RPMI7951 (cell line): ENCODE results near the gene DNAJB8. TPM values are rescaled to one million over a fixed set of nuclear protein-coding genes. Genes with fewer than 3 reads are reported as not detected.

Source experiments
- DNase-seq: peaks from one replicate; pipeline ENCODE4 v3.0.0-alpha.2; 2012; ENCODE audit warnings: low read depth
- total RNA-seq: library from RNA; depleted of rRNA; stranded (reverse); fragments of >200 nt; shearing (Covaris generic); gene quantifications from 2 replicates; pipeline ENCODE4 v1.2.3, GENCODE V29; 2014

Gene DNAJB8
- total RNA-seq, 1 experiment from 2014 or later, result not detected

DNA sequence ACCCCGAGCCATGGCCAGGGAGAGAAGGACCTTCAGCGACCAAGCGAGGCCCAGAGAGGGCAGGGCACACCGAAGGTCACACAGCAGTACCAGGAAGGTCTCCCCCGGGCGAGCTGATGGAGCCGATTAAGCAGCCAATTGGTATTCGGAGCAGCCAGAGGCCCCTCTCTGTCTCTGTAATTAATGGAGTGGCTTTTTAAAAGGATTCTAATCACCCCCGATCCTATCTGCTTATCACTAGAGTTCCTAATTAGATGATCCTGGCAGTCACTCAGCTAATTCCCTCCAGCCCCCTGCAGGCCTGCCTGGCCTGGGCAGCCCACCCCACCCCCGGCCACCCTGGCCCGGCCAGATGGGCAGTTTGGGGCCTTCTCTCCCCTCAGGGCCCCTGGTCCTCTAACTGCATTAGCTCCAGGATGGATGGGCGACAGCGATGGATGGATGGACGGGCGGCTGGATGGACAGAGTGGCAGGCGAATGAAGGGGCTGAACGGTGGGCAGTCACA lies 1.6 kb upstream of the DNAJB8 start:
- DNase-seq, result no peak

DNA sequence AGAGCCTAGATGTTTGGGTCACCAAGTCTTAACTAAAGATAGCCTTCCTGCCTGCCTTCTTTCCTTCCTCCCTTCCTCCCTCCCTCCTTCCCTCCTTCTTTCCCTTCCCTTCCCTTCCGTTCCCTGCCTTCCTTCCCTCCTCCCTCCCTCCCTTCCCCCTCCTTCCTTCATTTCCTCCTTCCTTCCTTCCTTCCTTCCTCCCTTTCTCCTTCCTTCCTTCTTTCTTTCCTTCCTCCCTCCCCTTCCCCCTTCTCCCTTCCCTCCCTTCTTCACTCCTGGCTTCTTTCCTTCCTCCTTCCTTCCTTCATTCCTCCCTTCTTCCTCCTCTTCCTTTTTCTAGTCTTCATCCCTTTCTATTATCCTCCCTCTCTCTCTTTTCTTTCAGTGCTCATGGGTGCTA lies 2.0 kb downstream of the DNAJB8 start:
- DNase-seq, result no peak

DNA sequence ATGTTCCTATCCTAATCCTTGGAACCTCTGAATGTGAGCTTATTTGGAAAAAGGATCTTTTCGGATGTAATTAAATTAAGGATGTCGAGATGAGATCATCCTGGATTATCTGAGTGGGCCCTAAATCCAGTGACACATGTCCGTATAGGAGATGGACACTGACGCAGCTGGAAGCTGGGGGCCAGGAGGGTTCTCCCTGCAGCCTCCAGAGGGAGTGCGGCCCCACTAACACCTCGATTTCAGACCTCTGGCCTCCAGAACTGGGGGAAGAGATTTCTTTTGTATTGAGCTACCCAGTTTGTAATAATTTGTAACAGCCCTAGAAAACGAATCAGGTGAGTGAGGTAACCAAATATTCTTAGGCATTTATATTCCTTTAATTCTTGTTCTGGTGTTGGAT lies 2.5 kb downstream of the DNAJB8 start:
- no peak for DNase-seq

DNA sequence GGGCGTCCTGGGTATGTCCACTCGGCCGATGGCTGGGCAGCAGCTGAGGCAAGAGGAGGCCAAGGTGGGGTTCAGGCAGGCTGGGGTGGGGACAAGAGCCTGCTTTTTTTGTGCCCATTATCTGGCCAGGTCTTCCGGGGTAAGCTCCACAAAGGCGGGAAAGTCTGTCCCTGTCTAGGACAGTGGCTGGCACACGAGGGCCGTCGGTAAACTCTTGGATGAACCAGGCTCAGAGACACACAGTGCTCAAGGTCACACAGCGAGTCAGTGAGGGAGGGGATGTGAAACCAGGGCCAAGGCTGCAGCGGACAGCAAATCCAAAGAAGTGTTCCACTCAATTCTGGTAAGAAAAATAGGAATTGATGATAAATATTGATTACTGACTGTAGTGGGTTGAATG lies 2.9 kb downstream of the DNAJB8 start:
- DNase-seq, result no peak

DNA sequence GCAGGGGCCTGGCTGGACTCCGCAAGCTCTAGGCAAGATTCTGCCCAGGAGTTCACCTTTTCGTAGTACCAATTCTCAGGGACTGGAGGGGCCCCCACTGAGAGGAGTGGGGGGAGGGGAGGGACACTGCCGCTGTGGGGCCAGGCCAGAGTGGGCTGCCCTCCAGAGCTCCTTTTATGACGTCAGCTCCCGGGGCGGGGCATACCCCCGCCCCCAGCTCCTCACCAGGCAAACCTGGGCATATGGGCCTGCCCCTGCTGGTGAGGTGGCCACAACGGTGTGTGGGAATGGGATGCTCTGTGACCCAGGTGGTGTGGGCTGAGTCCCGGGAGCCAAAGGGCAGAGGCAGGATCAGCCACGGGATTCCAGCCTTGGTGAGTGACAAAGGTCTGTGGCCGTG lies 3.3 kb downstream of the DNAJB8 start:
- DNase-seq, result no peak

DNA sequence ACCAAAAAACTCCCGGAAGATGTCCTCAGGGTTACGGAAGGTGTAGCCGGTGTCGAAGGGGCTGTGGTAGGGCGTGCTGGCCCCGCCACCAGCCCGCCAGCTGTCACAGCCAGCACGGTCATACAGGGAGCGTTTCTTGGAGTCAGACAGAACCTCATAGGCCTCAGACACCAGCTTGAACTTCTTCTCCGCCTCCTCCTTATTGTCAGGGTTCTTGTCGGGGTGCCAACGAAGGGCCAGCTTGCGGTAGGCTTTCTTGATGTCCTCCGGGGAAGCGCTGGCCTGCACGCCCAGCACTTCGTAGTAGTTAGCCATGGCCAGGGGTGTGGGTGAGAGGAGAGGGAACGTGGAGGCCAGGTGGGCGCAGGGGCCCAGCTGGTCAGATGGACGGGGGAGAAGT lies 3.8 kb downstream of the DNAJB8 start:
- DNase-seq, result no peak

DNA sequence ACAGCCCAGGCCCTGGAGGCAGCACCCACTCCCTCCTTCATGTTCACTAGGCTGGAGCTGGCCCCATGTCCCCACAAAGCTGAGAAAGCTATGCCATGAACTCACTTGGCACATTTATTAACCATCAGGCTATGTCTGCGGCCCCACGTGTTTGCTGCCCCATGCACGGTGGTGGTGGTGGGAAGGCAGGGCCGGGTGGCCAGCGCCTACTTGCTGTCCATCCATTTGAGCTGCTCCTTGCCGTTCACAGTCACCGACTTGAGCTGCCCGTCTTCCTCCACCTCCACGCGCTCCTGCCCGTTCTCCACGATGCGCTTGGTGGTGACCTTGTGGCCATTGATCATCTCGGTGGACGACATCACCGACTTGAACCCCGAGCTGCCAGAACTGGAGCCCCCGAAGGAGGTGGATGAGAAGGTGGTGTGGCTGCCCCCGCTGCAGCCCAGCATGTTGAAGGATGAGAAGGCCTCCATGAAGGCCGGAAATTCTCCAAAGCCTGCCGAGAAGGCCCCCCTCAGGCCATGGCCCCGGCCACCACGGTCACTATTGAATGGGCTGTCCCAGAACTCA lies 4.3 kb downstream of the DNAJB8 start:
- DNase-seq, result no peak

DNA sequence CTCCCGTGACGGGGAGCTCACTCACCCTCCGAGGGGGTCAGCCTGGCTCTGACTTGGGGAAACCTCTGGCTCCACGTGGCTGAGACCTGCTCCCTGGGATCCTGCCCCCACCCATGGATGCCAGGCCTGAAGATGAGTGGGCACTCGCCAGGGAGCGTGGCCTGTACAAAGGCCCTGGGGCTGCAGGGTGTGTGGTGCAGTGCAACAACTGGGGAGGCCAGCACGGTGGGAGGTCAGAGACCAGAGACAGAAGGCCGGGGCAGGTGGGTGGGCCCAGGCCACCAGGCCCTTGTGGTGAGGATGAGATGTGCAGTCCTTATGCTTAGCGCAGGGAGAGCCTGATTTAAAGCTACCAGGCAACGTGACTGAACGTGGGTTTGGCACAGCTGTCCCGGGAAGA lies 5.0 kb downstream of the DNAJB8 start:
- DNase-seq, result no peak

DNA sequence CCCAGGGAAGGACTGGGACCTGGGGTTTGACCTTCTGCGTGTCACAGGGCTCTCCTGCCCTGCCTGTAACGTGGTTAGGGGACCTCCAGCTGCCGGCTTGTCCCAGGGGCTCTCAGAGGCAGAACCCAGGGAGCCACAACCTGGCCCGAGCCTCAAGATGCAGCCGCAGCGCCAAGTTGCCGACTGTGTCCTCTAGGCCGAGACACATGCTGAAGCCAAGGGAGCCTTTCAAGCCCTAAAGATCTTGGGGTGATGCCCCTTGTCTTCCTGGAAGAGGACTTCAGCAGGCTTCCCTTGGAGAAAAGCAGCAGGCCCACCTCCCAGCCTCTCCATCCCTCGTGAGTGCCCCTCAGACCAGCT lies 7.2 kb downstream of the DNAJB8 start:
- no peak for DNase-seq

DNA sequence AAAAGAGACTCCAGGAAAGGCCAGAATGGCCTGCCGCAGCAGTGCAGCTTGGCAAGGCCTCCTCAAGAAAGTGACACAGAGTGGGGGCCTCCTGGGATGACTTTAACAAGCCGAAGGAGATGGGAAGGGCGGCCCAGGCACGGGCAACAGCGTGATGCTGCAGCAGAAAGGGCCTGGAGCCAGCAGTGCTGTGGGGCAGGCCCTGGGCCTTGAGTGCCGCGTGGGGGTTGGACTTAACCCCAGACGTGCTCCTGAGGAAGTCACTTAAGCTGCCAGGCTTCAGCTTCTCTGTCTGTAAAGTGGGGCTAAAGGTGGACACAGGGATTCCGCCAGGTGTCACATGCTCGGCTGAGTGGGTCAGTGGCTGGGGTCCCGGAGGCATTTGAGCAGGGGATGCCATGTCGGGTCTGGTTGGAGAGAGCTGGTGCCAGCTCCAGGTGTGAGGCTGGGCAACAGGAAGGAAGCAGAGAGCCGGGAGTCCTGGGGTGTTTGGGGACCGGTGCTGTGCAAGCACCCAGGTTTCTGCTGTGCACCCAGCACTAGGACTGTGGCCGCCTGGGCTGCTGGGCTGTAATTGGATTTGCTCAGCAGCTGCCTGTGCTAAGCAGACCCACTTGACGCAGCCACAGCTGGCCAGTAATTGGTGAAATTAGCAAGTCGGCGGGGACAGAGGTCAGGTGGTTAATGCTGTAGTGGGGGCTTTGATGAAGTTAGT lies 7.8 kb downstream of the DNAJB8 start:
- DNase-seq, result no peak

DNA sequence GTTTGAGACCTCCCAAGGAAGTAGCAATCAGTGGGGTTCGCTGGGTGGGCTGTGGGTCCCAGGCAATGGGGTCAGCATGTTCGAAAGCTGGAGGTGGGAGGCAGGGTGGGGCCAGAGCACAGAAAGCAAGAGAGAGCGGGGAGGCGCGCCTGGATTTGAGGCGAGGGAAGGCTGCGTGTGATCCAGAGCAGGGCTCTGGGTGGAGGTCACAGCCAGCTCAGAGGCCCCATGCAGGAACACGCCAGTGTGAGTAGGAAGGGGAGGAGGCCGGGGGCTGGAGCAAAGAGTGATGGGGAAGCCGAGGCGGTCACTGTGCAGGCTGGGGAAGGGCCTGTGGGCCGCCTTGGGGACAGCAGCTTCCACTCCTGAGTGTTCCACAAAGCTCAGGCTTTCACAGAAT lies 8.8 kb downstream of the DNAJB8 start:
- DNase-seq, result no peak

DNA sequence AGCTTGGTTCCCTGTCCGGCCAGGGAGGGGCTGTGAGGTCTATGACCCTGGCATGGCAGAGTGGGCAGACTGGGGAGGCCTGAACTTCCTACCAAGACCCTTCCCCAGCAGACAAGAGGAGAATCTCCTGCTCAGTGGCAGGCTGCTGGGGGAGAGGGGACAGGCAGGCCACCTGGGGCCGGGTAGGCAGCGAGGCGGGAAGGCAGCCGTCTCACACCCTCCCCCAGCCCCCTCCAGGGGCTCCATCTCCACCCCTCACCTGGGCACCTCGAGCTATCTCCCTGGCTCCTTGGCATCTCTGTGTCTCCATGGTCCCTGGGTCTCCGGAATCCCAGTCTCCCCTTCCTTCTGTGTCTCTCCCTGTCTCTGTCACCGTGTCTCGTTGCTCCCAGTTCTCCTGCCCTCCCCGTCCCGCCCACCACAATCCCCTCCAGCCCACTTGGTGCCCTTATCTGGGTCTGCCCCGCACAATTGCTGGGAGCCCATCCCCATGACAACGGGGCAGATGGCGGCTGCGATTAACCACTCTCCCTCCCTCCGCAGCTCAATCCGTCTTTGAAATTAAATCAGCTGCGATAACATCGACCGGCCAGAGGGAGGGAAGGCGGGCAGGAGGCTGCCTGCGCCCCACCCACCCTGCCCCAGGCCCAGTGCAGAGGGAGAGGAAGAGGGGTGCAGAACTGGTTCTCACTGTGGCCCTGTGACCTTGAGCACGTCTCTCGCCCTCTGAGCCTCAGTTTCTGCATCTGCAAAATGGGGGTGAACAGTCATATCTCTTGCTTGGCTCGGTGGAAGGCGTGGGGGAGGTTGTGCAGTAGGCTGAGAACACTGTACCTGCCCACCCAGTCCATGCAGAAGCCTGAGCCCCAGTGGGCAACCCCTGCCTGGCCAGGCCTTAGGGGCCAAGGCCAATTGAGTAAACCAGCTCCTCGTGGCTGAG lies 9.6 kb downstream of the DNAJB8 start:
- DNase-seq, result no peak

DNA sequence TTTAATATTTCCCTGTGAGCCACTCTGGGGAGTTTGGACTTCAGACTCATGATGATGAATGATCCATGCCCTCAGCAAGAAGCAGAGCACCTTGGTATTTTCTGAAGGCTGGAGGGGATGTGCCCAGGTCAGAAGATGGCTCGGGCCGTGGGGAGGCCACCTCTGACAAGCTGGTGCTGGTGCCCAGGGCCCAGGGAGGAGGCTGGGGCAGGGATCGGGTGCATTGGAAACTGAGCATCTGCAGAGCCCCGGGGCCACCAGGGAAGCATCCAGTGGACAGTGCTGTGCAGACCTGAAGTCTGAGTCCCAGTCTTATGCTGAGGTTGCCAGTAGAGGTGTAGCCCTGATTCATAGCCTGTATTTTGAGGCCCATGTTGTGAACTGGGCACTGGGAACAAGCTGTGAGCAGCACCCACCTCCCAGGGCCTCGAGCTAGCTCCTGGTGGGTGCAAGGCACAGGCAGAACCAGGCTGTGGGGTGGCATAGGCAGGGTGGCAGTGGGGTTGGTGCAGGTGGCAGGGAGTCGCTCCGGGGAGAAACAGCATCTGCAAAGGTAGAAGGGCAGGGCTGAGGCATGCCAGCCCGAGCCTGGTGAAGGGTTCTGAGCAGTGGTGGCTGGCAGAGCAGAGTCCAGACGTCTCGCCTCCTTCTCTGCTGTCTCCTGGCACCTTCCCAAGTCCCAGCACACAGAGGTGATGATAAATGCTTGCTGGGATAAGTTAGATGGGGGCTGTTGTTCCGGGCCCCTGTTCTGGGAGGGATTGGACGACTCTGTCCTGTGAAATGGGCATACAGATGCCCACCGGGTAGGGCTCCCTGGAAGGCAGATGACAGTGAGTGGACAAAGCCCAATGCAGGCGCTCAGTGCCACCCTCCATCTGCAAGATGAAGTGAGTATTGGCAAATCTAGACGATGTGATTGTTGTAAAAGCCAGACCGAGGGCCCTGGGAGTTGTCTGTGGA lies 10.6 kb downstream of the DNAJB8 start:
- no peak for DNase-seq

DNA sequence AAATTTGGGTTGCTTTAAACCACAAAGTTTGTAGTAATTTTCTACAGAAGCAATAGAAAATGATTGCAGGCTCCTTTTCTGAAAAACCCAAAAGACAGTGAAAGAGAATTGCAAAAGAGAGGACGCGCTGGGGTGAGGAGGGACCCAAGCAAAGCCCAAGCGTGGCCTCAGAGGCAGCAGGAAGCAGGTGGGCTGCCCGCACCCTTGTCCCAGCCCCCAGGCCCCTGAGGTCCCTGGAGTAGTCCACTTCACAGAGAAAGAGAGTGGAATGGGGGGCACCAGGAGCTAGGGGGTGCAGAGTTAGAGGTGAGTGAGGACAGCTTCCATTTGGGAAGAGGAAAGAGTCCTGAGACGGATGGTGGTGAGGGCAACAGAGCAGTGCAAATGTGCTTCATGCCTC lies 11.6 kb downstream of the DNAJB8 start:
- DNase-seq, result no peak

DNA sequence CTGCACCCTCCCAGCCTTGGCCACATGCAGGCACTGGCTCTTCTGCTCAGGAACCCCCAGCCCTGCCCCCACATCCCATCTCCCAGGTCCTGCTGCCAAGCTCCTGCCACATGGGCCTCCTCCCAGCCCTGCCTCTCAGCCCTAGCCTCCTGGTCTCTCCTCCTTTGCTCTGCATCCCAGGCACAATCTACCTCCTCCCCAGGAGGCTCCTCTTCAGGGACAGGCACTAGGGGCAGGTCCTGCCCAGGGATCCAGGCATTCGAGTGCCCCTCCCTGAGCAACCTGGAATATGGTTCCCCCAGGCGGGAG lies 12.4 kb downstream of the DNAJB8 start:
- DNase-seq, result no peak

DNA sequence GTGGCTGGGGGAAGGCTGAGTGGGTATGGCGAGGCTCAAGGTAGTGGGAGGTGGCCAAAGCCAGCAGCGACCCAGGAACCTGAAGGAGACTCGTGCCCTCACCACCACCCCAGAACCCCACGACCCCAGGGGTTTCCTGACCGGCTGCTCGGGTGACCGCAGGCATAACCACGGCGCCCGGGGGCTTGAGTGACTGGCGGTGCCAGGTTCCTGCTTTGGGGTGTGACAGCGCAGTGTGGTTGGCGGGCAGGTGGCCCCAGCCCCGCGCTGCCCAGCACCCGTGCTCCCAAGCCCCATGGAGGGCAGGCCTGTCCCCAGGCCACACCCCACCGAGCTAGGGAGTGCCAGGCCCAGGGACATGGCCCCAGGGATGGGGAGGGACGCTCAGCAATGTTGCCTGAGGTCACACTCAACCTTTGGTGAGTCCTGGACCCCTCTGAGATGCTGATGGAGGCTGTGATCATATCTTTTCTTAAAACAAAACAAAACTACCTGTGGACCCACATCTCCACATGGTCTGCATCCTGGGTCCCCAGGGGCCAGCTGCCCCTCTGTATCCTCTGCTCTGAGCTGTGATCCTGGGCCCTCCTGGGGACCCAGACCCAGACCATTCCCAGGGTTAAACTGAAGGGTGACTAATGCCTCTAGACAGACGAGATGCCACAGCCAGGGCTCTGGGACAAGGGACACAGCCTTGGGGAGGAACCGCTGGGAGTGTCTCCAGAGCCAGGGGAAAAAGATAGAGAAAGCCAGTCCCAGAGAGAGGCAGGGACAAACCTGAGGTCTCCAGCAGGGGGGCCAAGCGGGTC lies 13.0 kb downstream of the DNAJB8 start:
- no peak for DNase-seq

DNA sequence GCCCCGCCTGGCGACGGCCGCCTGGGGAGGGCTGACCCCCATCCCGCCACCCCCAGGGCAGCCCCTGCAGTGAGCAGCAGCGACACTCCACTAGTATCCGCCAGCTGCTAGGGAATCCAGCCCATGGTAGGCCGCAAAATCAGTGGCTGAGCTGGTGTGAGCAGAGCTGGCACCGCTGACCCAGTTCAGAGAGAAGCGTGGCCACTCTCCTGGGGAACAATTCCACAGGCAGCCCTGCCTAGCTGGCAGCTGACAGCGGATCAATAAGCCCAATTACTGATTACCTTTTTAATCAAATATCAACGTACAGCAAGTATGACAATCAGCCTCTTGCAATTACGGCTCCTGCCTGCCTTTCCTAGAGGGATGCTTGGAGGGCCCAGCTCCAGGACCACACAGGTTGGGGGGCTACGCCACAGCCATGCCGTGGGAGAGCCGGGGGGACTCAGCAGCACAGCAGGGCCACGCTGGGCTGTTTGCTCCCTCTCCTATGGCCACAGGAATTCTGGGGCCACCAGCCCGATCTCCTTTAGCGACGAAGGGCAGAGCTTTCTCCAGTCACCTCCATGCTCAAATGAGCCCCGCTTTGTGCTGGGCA lies 13.9 kb downstream of the DNAJB8 start:
- no peak for DNase-seq

DNA sequence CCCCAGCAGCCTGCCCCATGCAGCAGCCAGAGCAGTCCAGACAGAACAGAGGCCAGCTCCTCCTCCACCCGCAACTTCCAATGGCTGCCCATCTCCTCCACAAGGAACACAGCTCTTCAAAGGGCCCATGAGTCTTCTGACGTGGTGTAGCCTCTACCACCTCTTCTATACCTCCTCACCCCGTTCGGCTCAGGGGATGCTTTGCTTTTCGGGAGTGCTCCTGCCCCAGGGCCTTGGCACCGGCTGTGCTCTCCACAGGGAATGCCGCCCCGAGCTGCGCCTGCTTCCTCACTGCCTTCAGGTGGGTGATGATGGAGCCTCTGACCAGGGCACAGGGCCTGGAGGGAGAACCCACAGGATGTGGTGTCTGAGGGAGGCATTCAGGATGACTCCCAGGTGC lies 14.6 kb downstream of the DNAJB8 start:
- no peak for DNase-seq

DNA sequence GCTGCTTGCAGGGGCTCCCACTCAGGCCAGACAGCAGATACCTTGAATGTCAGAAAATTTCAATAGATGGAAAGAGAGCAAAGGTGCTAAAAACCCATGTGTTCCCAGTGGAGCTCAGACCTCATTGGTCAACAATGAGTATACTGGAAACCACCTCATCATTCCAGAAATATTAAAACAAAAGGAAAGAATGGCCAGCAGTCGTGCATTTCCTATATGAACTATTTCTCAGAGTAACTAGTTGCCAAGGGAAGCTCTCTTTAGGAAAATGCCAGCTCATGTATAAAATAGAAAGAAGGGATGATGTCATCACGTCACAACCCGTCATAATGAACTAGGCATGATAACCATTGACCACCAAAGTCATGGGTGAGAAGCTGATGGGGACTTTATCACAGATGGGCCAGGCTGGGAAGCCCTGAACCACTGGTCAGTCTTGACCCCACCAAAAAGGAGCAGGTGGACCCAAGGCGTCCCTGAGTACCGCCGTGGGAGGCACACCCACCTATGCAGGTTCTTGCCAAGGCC lies 17.5 kb downstream of the DNAJB8 start:
- DNase-seq, result no peak

DNA sequence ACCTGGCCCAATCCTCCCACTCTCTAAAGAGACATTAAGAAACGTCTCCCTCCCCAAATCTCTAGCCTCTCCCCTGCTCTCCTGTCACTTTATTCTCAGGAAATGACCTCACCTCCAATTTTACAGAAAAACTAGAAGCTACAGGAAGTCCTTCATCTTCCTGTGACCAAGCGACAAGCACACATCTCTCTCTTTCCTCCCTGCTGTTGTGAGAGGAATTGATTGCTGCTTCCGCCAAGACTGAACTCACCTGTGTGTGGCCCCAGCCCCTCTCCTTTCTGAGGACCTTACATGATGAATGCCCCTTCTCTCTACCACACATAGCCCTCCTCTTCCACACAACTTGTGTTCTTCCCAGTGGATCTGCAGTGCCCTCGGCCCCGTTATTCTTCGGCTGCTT lies 18.2 kb downstream of the DNAJB8 start:
- no peak for DNase-seq
